ENCODE results near the gene AKAP6. TPM values are rescaled to one million over a fixed set of nuclear protein-coding genes. Genes with fewer than 3 reads are reported as not detected.
"Not testable (repeated sequence)": the region's sequence is repeated elsewhere in the genome, so short reads cannot be mapped to it uniquely, and the experiment has no call there.

Gene AKAP6
- total RNA-seq, 4 donors from 2014 or later, result 4.1 to 34.4 (median 15.3) TPM

DNA sequence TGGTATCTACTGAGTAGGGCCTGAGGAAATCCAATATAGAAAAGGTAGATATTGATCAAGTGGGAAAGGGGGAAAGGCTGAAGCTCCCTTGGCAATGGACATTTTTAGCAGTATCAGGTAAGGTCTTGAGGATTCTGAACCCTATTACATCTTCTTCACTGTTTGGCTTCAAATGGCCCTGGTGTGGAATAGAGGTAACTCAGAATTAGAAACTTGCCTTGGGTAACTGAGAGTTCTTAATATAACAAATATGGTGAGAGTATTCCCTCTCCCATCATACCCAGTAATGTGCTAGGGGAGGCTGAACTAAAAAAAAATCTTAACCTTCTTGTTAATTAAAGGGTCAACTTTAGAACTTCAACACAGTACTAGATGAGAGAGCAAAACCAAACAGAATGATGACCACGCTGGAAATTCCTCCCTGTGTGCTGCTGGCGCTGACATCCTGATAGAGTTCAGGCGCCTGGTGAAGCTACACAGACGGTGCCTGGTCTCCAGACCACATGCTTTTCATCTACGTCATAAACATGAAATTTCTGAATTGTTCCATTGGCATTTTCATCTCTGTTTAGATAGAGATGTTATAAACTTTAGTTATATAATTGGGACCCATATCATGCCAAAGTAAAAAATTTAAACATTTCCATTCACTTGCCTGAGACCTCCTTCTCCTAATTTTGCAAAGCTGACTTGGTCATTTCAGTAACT, 128.3 kb downstream of the AKAP6 start:
- Histone ChIP-seq H3K9me3 (no peaks in the 10 kb centered on the region), H3K4me1 (no peaks in the 10 kb centered on the region), H3K4me3 (no peak overlapping the region), H3K36me3 (no peaks in the 10 kb centered on the region), H3K27ac (peak overlapping the region in 1 of 2 donors; percentile 6), H3K27me3 (no peaks in the 10 kb centered on the region)
- TF ChIP-seq, protein P1, sequence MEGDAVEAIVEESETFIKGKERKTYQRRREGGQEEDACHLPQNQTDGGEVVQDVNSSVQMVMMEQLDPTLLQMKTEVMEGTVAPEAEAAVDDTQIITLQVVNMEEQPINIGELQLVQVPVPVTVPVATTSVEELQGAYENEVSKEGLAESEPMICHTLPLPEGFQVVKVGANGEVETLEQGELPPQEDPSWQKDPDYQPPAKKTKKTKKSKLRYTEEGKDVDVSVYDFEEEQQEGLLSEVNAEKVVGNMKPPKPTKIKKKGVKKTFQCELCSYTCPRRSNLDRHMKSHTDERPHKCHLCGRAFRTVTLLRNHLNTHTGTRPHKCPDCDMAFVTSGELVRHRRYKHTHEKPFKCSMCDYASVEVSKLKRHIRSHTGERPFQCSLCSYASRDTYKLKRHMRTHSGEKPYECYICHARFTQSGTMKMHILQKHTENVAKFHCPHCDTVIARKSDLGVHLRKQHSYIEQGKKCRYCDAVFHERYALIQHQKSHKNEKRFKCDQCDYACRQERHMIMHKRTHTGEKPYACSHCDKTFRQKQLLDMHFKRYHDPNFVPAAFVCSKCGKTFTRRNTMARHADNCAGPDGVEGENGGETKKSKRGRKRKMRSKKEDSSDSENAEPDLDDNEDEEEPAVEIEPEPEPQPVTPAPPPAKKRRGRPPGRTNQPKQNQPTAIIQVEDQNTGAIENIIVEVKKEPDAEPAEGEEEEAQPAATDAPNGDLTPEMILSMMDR (IDR thresholded peaks at IDR 0.05), result no peak
- TF ChIP-seq POLR2A (IDR thresholded peaks at IDR 0.05), result no peak
- intact Hi-C loops (cut with DNase I; ENCODE audit: low total_unique reads), result no loop called here
- peak in 1 of 2 donors; percentile 20 for DNase-seq

DNA sequence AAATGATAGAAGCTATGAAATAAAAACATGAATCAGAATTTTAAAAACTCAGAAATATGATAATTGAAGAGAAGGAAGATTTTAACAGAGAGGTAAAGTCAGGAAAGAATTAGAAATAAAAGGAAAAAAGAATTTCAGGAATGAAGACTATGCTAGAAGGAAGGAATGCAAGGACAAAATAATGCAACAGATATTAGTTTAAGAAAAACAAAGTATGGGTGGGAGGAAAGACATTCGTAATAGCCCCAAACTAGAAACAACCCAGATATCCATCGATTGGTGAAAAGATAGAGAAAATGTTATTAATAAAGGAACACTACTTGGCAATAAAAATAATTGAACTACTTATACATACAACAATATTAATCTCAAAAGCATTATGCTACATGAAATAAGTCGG, 129.6 kb downstream of the AKAP6 start:
- TF ChIP-seq, protein P1 (IDR thresholded peaks at IDR 0.05), result no peak
- no peak for TF ChIP-seq POLR2A (IDR thresholded peaks at IDR 0.05)
- Histone ChIP-seq H3K4me3 (no peak overlapping the region), H3K9me3 (no peaks in the 10 kb centered on the region), H3K27me3 (no peaks in the 10 kb centered on the region), H3K4me1 (no peaks in the 10 kb centered on the region), H3K27ac (no peak overlapping the region), H3K36me3 (no peaks in the 10 kb centered on the region)
- no peak for DNase-seq
- intact Hi-C loops (cut with DNase I; ENCODE audit: low total_unique reads), result no loop called here

DNA sequence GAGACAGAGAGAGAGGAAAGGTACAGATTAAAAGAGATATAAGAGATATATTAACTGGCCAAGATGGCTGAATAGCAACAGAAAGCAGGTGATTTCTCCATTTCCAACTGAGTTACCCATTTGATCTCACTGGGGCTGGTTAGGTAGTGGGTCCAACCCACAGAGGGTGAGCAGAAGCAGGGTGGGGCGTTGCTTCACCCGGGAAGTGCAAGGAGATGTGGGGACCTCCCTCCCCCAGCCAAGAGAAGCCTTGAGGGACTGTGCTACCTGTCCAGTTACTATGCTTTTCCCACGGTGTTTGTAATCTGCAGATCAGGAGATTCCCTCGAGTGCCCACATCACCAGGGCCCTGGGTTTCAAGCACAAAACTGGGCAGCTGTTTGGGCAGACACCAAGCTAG, 131.2 kb downstream of the AKAP6 start:
- TF ChIP-seq, protein P1 (IDR thresholded peaks at IDR 0.05), result no peak
- TF ChIP-seq POLR2A (IDR thresholded peaks at IDR 0.05), result no peak
- intact Hi-C loops (cut with DNase I; ENCODE audit: low total_unique reads), result no loop called here
- Histone ChIP-seq H3K27me3 (no peaks in the 10 kb centered on the region), H3K36me3 (no peaks in the 10 kb centered on the region), H3K4me1 (no peaks in the 10 kb centered on the region), H3K27ac (no peak overlapping the region), H3K4me3 (no peak overlapping the region), H3K9me3 (no peaks in the 10 kb centered on the region)
- no peak for DNase-seq

DNA sequence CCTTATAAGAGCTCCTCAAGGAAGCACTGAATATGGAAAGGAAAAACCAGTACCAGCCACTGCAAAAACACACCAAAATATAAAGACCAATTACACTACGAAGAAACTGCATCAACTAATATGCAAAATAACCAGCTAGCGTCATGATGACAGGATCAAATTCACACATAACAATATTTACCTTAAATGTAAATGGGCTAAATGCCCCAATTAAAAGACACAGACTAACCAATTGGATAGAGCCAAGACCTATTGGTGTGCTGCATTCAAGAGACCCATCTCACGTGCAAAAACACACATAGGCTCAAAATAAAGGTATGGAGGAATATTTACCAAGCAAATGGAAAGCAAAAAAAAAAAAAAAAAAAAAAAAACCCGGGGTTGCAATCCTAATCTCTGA, 133.5 kb downstream of the AKAP6 start:
- H3K27ac ChIP-seq; H3K36me3 ChIP-seq; H3K27me3 ChIP-seq; H3K9me3 ChIP-seq; H3K4me3 ChIP-seq; intact Hi-C loops (cut with DNase I; ENCODE audit: low total_unique reads); DNase-seq; H3K4me1 ChIP-seq: not testable (repeated sequence)

GRCh38 chr14:32468955-32469354, 139.9 kb downstream of the AKAP6 start:
- Histone ChIP-seq H3K9me3 (no peaks in the 10 kb centered on the region), H3K27ac (peak overlapping the region; percentile 9 to 50), H3K36me3 (no peaks in the 10 kb centered on the region), H3K4me1 (no peaks in the 10 kb centered on the region), H3K27me3 (no peaks in the 10 kb centered on the region), H3K4me3 (no peak overlapping the region)
- DNase-seq, result no peak
- TF ChIP-seq, protein P1 (IDR thresholded peaks at IDR 0.05), result no peak
- TF ChIP-seq POLR2A (IDR thresholded peaks at IDR 0.05), result no peak
- intact Hi-C loops (cut with DNase I; ENCODE audit: low total_unique reads), result no loop called here
